HEK293 (cell line): ENCODE results near the gene CAPN5.

Experiments
- CTCF ChIA-PET: fragments of 350-600 bp; formaldehyde crosslinking; extraction: SDS; loops from one replicate; lab custom pipeline; 2021; ENCODE audit warnings: antibody characterized with exemption; lab: Yijun Ruan, JAX
- POLR2A ChIA-PET: fragments of 300-600 bp; formaldehyde crosslinking; extraction: SDS; loops from one replicate; lab custom pipeline; 2020; ENCODE audit warnings: antibody characterized with exemption, inconsistent platforms; lab: Yijun Ruan, JAX
- H3K27ac ChIP-seq: fragments of 200-500 bp; sonication (Bioruptor generic); 2 replicates; pipeline ENCODE4 v1.5.1; 2014; ENCODE audit warnings: low read depth, low read length, control low read depth, inconsistent platforms; ENCODE audit errors: extremely low read depth
- H3K36me3 ChIP-seq, 2 experiments: fragments of 200-500 bp in 1 of 2; sonication (Bioruptor generic) in 1 of 2; 1 replicate in 1 of 2; 2 replicates in 1 of 2; pipeline ENCODE4 v1.5.1; 2014 to 2017; ENCODE audit warnings: inconsistent platforms in 2 of 2, low read length in 2 of 2; ENCODE audit not compliant: control insufficient read depth in 2 of 2, insufficient read depth in 1 of 2
- H3K4me1 ChIP-seq: fragments of 200-500 bp; sonication (Bioruptor generic); 2 replicates; pipeline ENCODE4 v1.5.1; 2014; ENCODE audit warnings: mild to moderate bottlenecking, low read length, inconsistent platforms; ENCODE audit not compliant: control insufficient read depth, insufficient read depth
- H3K4me3 ChIP-seq: 2 replicates; pipeline ENCODE4 v1.5.1; 2011; ENCODE audit warnings: low read depth, mild to moderate bottlenecking, control low read depth, low read length, moderate library complexity
- H3K9me3 ChIP-seq: fragments of 200-500 bp; sonication (Bioruptor generic); 2 replicates; pipeline ENCODE4 v1.5.1; 2014; ENCODE audit warnings: low read depth, low read length, inconsistent platforms; ENCODE audit not compliant: control insufficient read depth, insufficient read depth
- GLIS2 ChIP-seq: fragments of 450-650 bp; formaldehyde crosslinking; IDR thresholded peaks from 2 replicates; pipeline ENCODE4 v1.5.1; 2016; ENCODE audit warnings: missing biosample characterization, missing genetic modification characterization
- HOXA7 ChIP-seq: sonication (generic); formaldehyde crosslinking; IDR thresholded peaks from 2 replicates; pipeline ENCODE4 v1.8.1; 2022; ENCODE audit warnings: missing genetic modification reagents, borderline replicate concordance
- KLF17 ChIP-seq: fragments of 450-650 bp; formaldehyde crosslinking; IDR thresholded peaks from 2 replicates; pipeline ENCODE4 v1.5.1; 2016; ENCODE audit warnings: missing biosample characterization, missing genetic modification characterization
- KLF9 ChIP-seq: fragments of 450-650 bp; formaldehyde crosslinking; IDR thresholded peaks from 2 replicates; pipeline ENCODE4 v1.5.1; 2016; ENCODE audit warnings: missing biosample characterization, missing genetic modification characterization, low read depth
- ZBTB1 ChIP-seq: fragments of 450-650 bp; formaldehyde crosslinking; IDR thresholded peaks from 2 replicates; pipeline ENCODE4 v1.5.1; 2016; ENCODE audit warnings: missing biosample characterization, missing genetic modification characterization
- ZFP3 ChIP-seq: fragments of 450-650 bp; formaldehyde crosslinking; IDR thresholded peaks from 2 replicates; pipeline ENCODE4 v1.5.1; 2016; ENCODE audit warnings: low read depth, missing biosample characterization, missing genetic modification characterization
- ZNF202 ChIP-seq: fragments of 450-650 bp; formaldehyde crosslinking; IDR thresholded peaks from 2 replicates; pipeline ENCODE4 v1.5.1; 2016; ENCODE audit warnings: missing biosample characterization, missing genetic modification characterization, borderline replicate concordance
- ZNF221 ChIP-seq: fragments of 450-650 bp; formaldehyde crosslinking; IDR thresholded peaks from 2 replicates; pipeline ENCODE4 v1.5.1; 2017; ENCODE audit warnings: missing biosample characterization, missing genetic modification characterization, borderline replicate concordance
- ZNF433 ChIP-seq: fragments of 450-650 bp; formaldehyde crosslinking; IDR thresholded peaks from 2 replicates; pipeline ENCODE4 v1.5.1; 2016; ENCODE audit warnings: missing biosample characterization, missing genetic modification characterization, low read depth
- ZNF488 ChIP-seq: fragments of 450-650 bp; formaldehyde crosslinking; IDR thresholded peaks from 2 replicates; pipeline ENCODE4 v1.5.1; 2016; ENCODE audit warnings: missing biosample characterization, missing genetic modification characterization
- ZNF518A ChIP-seq: fragments of 450-650 bp; formaldehyde crosslinking; conservative IDR thresholded peaks from 2 replicates; pipeline ENCODE4 v1.5.1; 2016; ENCODE audit warnings: low read depth, missing biosample characterization, missing genetic modification characterization
- ZNF521 ChIP-seq: fragments of 450-650 bp; formaldehyde crosslinking; IDR thresholded peaks from 2 replicates; pipeline ENCODE4 v1.5.1; 2017; ENCODE audit warnings: missing biosample characterization, mild to moderate bottlenecking, missing genetic modification characterization
- ZNF555 ChIP-seq: fragments of 450-650 bp; formaldehyde crosslinking; conservative IDR thresholded peaks from 2 replicates; pipeline ENCODE4 v1.5.1; 2017; ENCODE audit warnings: missing biosample characterization, mild to moderate bottlenecking, missing genetic modification characterization, inconsistent platforms
- ZNF629 ChIP-seq: fragments of 450-650 bp; formaldehyde crosslinking; IDR thresholded peaks from 2 replicates; pipeline ENCODE4 v1.5.1; 2017; ENCODE audit warnings: missing biosample characterization, missing genetic modification characterization
- ZNF639 ChIP-seq: fragments of 450-650 bp; formaldehyde crosslinking; IDR thresholded peaks from 2 replicates; pipeline ENCODE4 v1.5.1; 2016; ENCODE audit warnings: missing biosample characterization, missing genetic modification characterization
- ZNF645 ChIP-seq: fragments of 450-650 bp; formaldehyde crosslinking; IDR thresholded peaks from 2 replicates; pipeline ENCODE4; 2016; ENCODE audit warnings: missing biosample characterization, missing genetic modification characterization
- ZNF707 ChIP-seq: fragments of 450-650 bp; formaldehyde crosslinking; IDR thresholded peaks from 2 replicates; pipeline ENCODE4 v1.5.1; 2016; ENCODE audit warnings: missing biosample characterization, missing genetic modification characterization
- ZNF768 ChIP-seq: fragments of 450-650 bp; formaldehyde crosslinking; IDR thresholded peaks from 2 replicates; pipeline ENCODE4 v1.5.1; 2018; ENCODE audit warnings: missing biosample characterization, mild to moderate bottlenecking, missing genetic modification characterization
- ZNF785 ChIP-seq: fragments of 450-650 bp; formaldehyde crosslinking; IDR thresholded peaks from 2 replicates; pipeline ENCODE4 v1.5.1; 2016; ENCODE audit warnings: missing biosample characterization, missing genetic modification characterization
- TF ChIP-seq, protein P1 (sequence below): fragments of 450-650 bp; formaldehyde crosslinking; IDR thresholded peaks from 2 replicates; pipeline ENCODE4 v1.5.1; 2016; ENCODE audit warnings: missing biosample characterization, missing genetic modification characterization
- TF ChIP-seq, protein P2 (sequence below): fragments of 450-650 bp; formaldehyde crosslinking; IDR thresholded peaks from 2 replicates; pipeline ENCODE4 v1.5.1; 2017; ENCODE audit warnings: missing biosample characterization, missing genetic modification characterization

The CAPN5 gene

DNA sequence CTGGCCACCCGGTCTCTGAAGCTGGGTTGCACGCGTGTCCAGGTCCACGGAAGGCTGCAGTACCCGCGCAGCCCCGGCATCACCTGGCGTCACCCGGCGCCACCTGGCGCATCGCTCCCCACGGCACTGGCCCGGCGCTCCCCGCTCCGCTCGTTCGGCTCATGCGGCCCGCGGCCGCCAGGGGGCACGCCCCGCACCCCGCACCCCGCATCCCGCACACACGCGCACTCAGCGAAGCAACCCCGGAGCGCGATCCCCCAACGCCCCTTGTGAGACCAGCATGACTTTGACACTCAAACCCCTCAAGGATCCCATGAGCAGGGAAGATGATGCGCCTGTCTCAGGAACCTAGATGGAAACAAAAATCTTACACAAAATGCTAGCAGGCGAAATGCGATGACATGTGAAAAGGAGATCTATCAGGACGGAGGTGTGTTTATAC is 20.7 kb upstream of the CAPN5 start (continued):
- TF ChIP-seq, protein P1, sequence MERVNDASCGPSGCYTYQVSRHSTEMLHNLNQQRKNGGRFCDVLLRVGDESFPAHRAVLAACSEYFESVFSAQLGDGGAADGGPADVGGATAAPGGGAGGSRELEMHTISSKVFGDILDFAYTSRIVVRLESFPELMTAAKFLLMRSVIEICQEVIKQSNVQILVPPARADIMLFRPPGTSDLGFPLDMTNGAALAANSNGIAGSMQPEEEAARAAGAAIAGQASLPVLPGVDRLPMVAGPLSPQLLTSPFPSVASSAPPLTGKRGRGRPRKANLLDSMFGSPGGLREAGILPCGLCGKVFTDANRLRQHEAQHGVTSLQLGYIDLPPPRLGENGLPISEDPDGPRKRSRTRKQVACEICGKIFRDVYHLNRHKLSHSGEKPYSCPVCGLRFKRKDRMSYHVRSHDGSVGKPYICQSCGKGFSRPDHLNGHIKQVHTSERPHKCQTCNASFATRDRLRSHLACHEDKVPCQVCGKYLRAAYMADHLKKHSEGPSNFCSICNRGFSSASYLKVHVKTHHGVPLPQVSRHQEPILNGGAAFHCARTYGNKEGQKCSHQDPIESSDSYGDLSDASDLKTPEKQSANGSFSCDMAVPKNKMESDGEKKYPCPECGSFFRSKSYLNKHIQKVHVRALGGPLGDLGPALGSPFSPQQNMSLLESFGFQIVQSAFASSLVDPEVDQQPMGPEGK (tag by site-specific recombination), result no peak
- TF ChIP-seq ZBTB1, result peak; percentile 98

DNA sequence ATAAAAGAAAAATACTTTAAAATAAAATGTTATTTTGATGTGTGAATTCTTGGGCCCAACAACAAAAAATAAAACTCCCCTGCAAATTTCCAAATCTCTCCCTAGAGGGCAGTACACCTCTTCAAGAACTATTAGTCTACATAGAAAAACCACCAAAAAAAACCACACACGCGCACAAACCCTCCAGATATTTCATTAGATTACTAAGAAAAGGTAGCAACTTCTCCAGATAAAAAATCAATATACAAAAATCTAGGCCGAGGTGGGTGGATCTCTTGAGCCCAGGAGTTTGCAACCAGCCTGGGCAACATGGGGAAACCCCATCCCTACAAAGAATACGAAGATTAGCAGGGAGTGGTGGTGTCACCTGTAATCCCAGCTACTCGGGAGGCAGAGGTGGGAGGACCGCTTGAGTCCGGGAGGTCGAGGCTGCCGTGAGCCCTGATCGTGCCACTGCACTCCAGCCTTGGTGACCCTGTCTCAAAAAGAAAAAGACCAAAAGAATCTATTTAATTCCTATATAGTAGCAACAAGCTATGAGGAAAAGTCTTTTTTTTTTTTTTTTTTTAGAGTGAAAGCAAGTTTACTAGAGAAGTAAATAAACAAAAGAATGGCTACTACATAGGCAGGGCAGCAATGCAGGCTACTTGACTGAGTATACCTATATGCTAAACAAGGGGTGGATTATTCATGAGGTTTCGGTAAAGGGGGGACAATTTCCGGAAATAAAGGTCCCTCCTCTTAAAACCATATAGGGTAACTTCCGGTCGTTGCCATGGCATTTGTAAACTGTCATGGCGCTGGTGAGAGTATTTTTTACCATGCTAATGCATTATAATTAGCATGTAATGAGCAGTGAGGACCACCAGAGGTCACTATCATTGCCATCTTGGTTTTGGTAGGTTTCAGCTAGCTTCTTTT is 19.5 kb upstream of the CAPN5 start:
- peak overlapping the region; percentile 36 for H3K4me3 ChIP-seq
- no peak overlapping the region for H3K27ac ChIP-seq
- H3K9me3 ChIP-seq, result no peaks in the 10 kb centered on the region
- no peaks in the 10 kb centered on the region for H3K36me3 ChIP-seq
- ChIA-PET CTCF (interaction anchor here (0.6 to 4.4 kb wide), 34 partner anchors 10 to 1517 kb away, joined by 3 to 61 read pairs (median 3); partner anchors contain the start of gene CAPN5), POLR2A (interaction anchor here (0.6 to 1.4 kb wide), 5 partner anchors 19 to 532 kb away, joined by 3 to 4 read pairs (median 4); partner anchors contain the start of gene CAPN5)
- no peaks in the 10 kb centered on the region for H3K4me1 ChIP-seq
- TF ChIP-seq ZNF629 (no peak), ZNF707 (no peak), ZNF555 (tag by site-specific recombination) (no peak), ZNF518A (no peak), ZNF488 (tag by site-specific recombination) (no peak), ZFP3 (tag by site-specific recombination) (no peak), ZNF639 (tag by site-specific recombination) (0 out of 2 replicates have a peak, but pooled peaks have one; percentile 48), GLIS2 (tag by site-specific recombination) (no peak), ZNF768 (no peak), ZNF202 (no peak), ZNF785 (no peak), ZNF433 (tag by site-specific recombination) (no peak), ZNF521 (tag by site-specific recombination) (no peak), HOXA7 (CRISPR knock-in tag) (no peak), ZNF221 (no peak), ZNF645 (tag by site-specific recombination) (no peak), KLF17 (tag by site-specific recombination) (no peak), KLF9 (tag by site-specific recombination) (no peak)
- TF ChIP-seq, protein P2, sequence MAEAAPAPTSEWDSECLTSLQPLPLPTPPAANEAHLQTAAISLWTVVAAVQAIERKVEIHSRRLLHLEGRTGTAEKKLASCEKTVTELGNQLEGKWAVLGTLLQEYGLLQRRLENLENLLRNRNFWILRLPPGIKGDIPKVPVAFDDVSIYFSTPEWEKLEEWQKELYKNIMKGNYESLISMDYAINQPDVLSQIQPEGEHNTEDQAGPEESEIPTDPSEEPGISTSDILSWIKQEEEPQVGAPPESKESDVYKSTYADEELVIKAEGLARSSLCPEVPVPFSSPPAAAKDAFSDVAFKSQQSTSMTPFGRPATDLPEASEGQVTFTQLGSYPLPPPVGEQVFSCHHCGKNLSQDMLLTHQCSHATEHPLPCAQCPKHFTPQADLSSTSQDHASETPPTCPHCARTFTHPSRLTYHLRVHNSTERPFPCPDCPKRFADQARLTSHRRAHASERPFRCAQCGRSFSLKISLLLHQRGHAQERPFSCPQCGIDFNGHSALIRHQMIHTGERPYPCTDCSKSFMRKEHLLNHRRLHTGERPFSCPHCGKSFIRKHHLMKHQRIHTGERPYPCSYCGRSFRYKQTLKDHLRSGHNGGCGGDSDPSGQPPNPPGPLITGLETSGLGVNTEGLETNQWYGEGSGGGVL (tag by site-specific recombination), result no peak
